Mesenchymal stem cell (in vitro differentiated cells and primary cell): ENCODE results near the gene KSR1.

Experiments
- DNase-seq: peaks from one replicate; pipeline ENCODE4 v3.0.0-alpha.2; 2013
- H2AFZ ChIP-seq: one replicate; pipeline ENCODE4 v1.6.1; 2013; ENCODE audit warnings: low read depth, mild to moderate bottlenecking, control low read depth, inconsistent platforms, low read length, moderate library complexity
- H2AK5ac ChIP-seq: 2 replicates; pipeline ENCODE4 v1.6.1; 2013; ENCODE audit warnings: low read length, moderate library complexity, mild to moderate bottlenecking, inconsistent platforms; ENCODE audit not compliant: severe bottlenecking
- H2BK120ac ChIP-seq: one replicate; pipeline ENCODE4 v1.6.1; 2013; ENCODE audit warnings: low read depth, mild to moderate bottlenecking, inconsistent platforms, low read length, moderate library complexity
- H2BK12ac ChIP-seq, 2 experiments: one replicate each; pipeline ENCODE4 v1.6.1; 2013; ENCODE audit warnings: inconsistent platforms in 2 of 2, low read length in 2 of 2, mild to moderate bottlenecking in 2 of 2, moderate library complexity in 2 of 2, control low read depth in 1 of 2
- H2BK15ac ChIP-seq: one replicate; pipeline ENCODE4 v1.6.1; 2013; ENCODE audit warnings: mild to moderate bottlenecking, low read depth, inconsistent platforms; ENCODE audit not compliant: poor library complexity, severe bottlenecking
- H2BK5ac ChIP-seq: 2 replicates; pipeline ENCODE4 v1.6.1; 2013; ENCODE audit warnings: low read depth, mild to moderate bottlenecking, low read length, control low read depth, inconsistent platforms; ENCODE audit not compliant: poor library complexity, severe bottlenecking
- H3K14ac ChIP-seq, 2 experiments: one replicate each; pipeline ENCODE4 v1.6.1; 2013; ENCODE audit warnings: inconsistent platforms in 2 of 2, low read length in 2 of 2, control low read depth in 1 of 2, mild to moderate bottlenecking in 1 of 2, moderate library complexity in 1 of 2
- H3K18ac ChIP-seq, 2 experiments: one replicate each; pipeline ENCODE4 v1.6.1; 2013; ENCODE audit warnings: inconsistent platforms in 2 of 2, low read length in 2 of 2, control low read depth in 1 of 2, low read depth in 1 of 2, mild to moderate bottlenecking in 1 of 2
- H3K23ac ChIP-seq, 2 experiments: one replicate each; pipeline ENCODE4 v1.6.1; 2013; ENCODE audit warnings: inconsistent platforms in 2 of 2, low read length in 2 of 2, mild to moderate bottlenecking in 2 of 2, moderate library complexity in 2 of 2, control low read depth in 1 of 2
- H3K27ac ChIP-seq: 2 replicates; pipeline ENCODE4 v1.5.1; 2013; ENCODE audit warnings: mild to moderate bottlenecking, moderate library complexity, low read length, control low read depth, inconsistent platforms; ENCODE audit not compliant: poor library complexity, severe bottlenecking
- H3K27me3 ChIP-seq, 2 experiments: 2 replicates each; pipeline versions ENCODE4 v1.6.1 to v1.7.0; 2013; ENCODE audit warnings: low read length in 2 of 2, mild to moderate bottlenecking in 2 of 2, moderate library complexity in 2 of 2, control low read depth in 1 of 2, inconsistent platforms in 1 of 2; ENCODE audit not compliant: control insufficient read depth in 1 of 2, insufficient read depth in 1 of 2
- H3K36me3 ChIP-seq, 2 experiments: 2 replicates each; pipeline versions ENCODE4 v1.6.1 to v1.7.0; 2013; ENCODE audit warnings: low read length in 2 of 2, control low read depth in 1 of 2, inconsistent platforms in 1 of 2, low read depth in 1 of 2, mild to moderate bottlenecking in 1 of 2; ENCODE audit not compliant: insufficient read depth in 2 of 2, control insufficient read depth in 1 of 2
- H3K4ac ChIP-seq, 2 experiments: one replicate each; pipeline ENCODE4 v1.6.1; 2013; ENCODE audit warnings: inconsistent platforms in 2 of 2, low read length in 2 of 2, mild to moderate bottlenecking in 2 of 2, moderate library complexity in 2 of 2, control low read depth in 1 of 2, low read depth in 1 of 2
- H3K4me1 ChIP-seq: 2 replicates; pipeline ENCODE4 v1.6.1; 2013; ENCODE audit warnings: low read depth, low read length, control low read depth; ENCODE audit not compliant: control insufficient read depth, insufficient read depth
- H3K4me2 ChIP-seq: 2 replicates; pipeline ENCODE4 v1.6.1; 2013; ENCODE audit warnings: low read length, mild to moderate bottlenecking, inconsistent platforms; ENCODE audit not compliant: poor library complexity, severe bottlenecking
- H3K4me3 ChIP-seq, 2 experiments: 2 replicates each; pipeline versions ENCODE4 v1.5.1 to v1.7.0; 2013; ENCODE audit warnings: low read length in 2 of 2, mild to moderate bottlenecking in 2 of 2, control low read depth in 1 of 2, low read depth in 1 of 2; ENCODE audit not compliant: insufficient read depth in 1 of 2
- H3K79me1 ChIP-seq: replicated peaks from 2 replicates; pipeline ENCODE4 v1.6.1; 2013; ENCODE audit warnings: mild to moderate bottlenecking, control low read depth, low read length, inconsistent platforms; ENCODE audit not compliant: poor library complexity, severe bottlenecking
- H3K9ac ChIP-seq: 2 replicates; pipeline ENCODE4 v1.7.0; 2013; ENCODE audit warnings: mild to moderate bottlenecking, low read length, moderate library complexity
- H3K9me3 ChIP-seq: 2 replicates; pipeline ENCODE4 v1.7.0; 2013; ENCODE audit warnings: mild to moderate bottlenecking, low read length; ENCODE audit not compliant: control insufficient read depth
- H4K8ac ChIP-seq: one replicate; pipeline ENCODE4 v1.6.1; 2013; ENCODE audit warnings: inconsistent platforms, mild to moderate bottlenecking, low read length, moderate library complexity
- H4K91ac ChIP-seq: one replicate; pipeline ENCODE4 v1.6.1; 2013; ENCODE audit warnings: mild to moderate bottlenecking, low read length, inconsistent platforms
- WGBS: methylation state at CpG from one replicate; pipeline ENCODE4 v1.1.7; 2013; ENCODE audit warnings: mixed read lengths; 5-methylcytosine and 5-hydroxymethylcytosine counted together

The KSR1 gene

GRCh38 chr17:27502526-27503324 is 46.5 kb downstream of the KSR1 start:
- Histone ChIP-seq H2BK5ac (peak overlapping the region; percentile 81), H3K4me2 (peak overlapping the region; percentile 44), H2BK120ac (no peak overlapping the region), H3K9me3 (no peaks in the 10 kb centered on the region), H2AFZ (no peak overlapping the region), H3K18ac (peak overlapping the region in 1 of 2 experiments; percentile 23), H3K4me1 (peaks cover 42% of the 10 kb centered on the region), H3K4me3 (no peak overlapping the region), H3K14ac (no peak overlapping the region), H3K27me3 (no peaks in the 10 kb centered on the region), H2BK12ac (no peak overlapping the region), H3K79me1 (peaks cover 35% of the 10 kb centered on the region), H4K8ac (peak overlapping the region; percentile 30), H3K27ac (peak overlapping the region; percentile 87), H2BK15ac (no peak overlapping the region), H3K23ac (no peak overlapping the region), H3K36me3 (peaks cover 0 to 11% of the 10 kb centered on the region in 2 experiments), H2AK5ac (peak overlapping the region; percentile 37), H3K4ac (no peak overlapping the region), H3K9ac (peak overlapping the region; percentile 34), H4K91ac (no peak overlapping the region)
- 52% methylated on average over 12 of the region's 12 CpGs for WGBS
- DNase-seq: peak; percentile 86

- Histone ChIP-seq H3K9me3 (no peaks in the 10 kb centered on the region), H3K4me2 (no peak overlapping the region), H3K4ac (no peak overlapping the region), H3K36me3 (peaks cover 0 to 11% of the 10 kb centered on the region in 2 experiments), H2AFZ (no peak overlapping the region), H3K79me1 (peaks cover 34% of the 10 kb centered on the region), H3K4me3 (no peak overlapping the region), H2BK120ac (no peak overlapping the region), H2BK12ac (no peak overlapping the region), H3K14ac (no peak overlapping the region), H2BK15ac (no peak overlapping the region), H4K8ac (no peak overlapping the region), H3K18ac (no peak overlapping the region), H2AK5ac (peak overlapping the region; percentile 47), H3K27ac (peak overlapping the region; percentile 87), H3K4me1 (peaks cover 47% of the 10 kb centered on the region), H2BK5ac (no peak overlapping the region), H3K23ac (no peak overlapping the region), H3K27me3 (no peaks in the 10 kb centered on the region), H4K91ac (no peak overlapping the region), H3K9ac (no peak overlapping the region)
- WGBS: 95% methylated on average over 8 of the region's 8 CpGs
- no peak for DNase-seq
Observed at GRCh38 chr17:27503611-27504010, 47.4 kb downstream of the KSR1 start.

- no peak overlapping the region for H2BK5ac ChIP-seq
- H3K4me1 ChIP-seq: peaks cover 47% of the 10 kb centered on the region
- no peak overlapping the region for H2BK12ac ChIP-seq
- H3K4ac ChIP-seq: no peak overlapping the region
- DNase-seq: no peak
- H3K27ac ChIP-seq: peak overlapping the region; percentile 26
- no peak overlapping the region for H3K23ac ChIP-seq
- H3K18ac ChIP-seq: no peak overlapping the region
- H3K9ac ChIP-seq: no peak overlapping the region
- peak overlapping the region; percentile 99 for H2AK5ac ChIP-seq
- no peak overlapping the region for H2BK120ac ChIP-seq
- H3K27me3 ChIP-seq: no peaks in the 10 kb centered on the region
- peaks cover 0 to 11% of the 10 kb centered on the region in 2 experiments for H3K36me3 ChIP-seq
- no peak overlapping the region for H4K8ac ChIP-seq
- H3K4me3 ChIP-seq: no peak overlapping the region
- H3K9me3 ChIP-seq: no peaks in the 10 kb centered on the region
- no peak overlapping the region for H2BK15ac ChIP-seq
- no peak overlapping the region for H3K14ac ChIP-seq
- H4K91ac ChIP-seq: no peak overlapping the region
- H3K79me1 ChIP-seq: peaks cover 27% of the 10 kb centered on the region
- 78% methylated on average over 15 of the region's 15 CpGs for WGBS
- no peak overlapping the region for H2AFZ ChIP-seq
- no peak overlapping the region for H3K4me2 ChIP-seq
Observed at GRCh38 chr17:27504188-27504995, 48.1 kb downstream of the KSR1 start.
